Measurements from ENCODE around the gene FAM174C. TPM values are rescaled to one million over a fixed set of nuclear protein-coding genes. Genes with fewer than 3 reads are reported as not detected.

The FAM174C gene
- total RNA-seq, 1 experiment from 2014 or later: 77.1 TPM

GRCh38 chr19:1311543-1312091, 36.3 kb downstream of the FAM174C start:
- no peak overlapping the region for H2AFZ ChIP-seq (ENCODE audit: low read depth, low read length, poor library complexity, severe bottlenecking)
- DNase-seq (ENCODE audit: low read depth, low spot score): no peak
- ChIA-PET RAD21 (ENCODE audit: low non-redundant PET in 1 of 2, low total read pairs in 2 of 2, uncharacterized antibody in 2 of 2, unreplicated experiment in 2 of 2) (no interaction called here), POLR2A (interaction anchor here (2.2 kb wide), 1 partner anchor 42 kb away, joined by 11 read pairs; the partner anchor contains the start of gene CIRBP), CTCF (no interaction called here)
- no peaks in the 10 kb centered on the region for H3K9me3 ChIP-seq (ENCODE audit: control insufficient read depth in 1 of 2, insufficient read depth in 1 of 2, low read depth in 1 of 2, low read length in 2 of 2)
- H3K9me2 ChIP-seq (ENCODE audit: insufficient read depth): no peaks in the 10 kb centered on the region
- intact Hi-C loops (cut with micrococcal nuclease): no loop called here
- no peak for TF ChIP-seq YY1 (IDR thresholded peaks at IDR 0.05; ENCODE audit: extremely low read depth, insufficient replicate concordance, low read depth, low read length)
- TF ChIP-seq RAD21 (IDR thresholded peaks at IDR 0.05; ENCODE audit: low read depth): no peak
- no peak for TF ChIP-seq CEBPB (IDR thresholded peaks at IDR 0.05; ENCODE audit: low read depth)
- no peak for TF ChIP-seq SP1 (IDR thresholded peaks at IDR 0.05; ENCODE audit: low read depth)
- TF ChIP-seq SRF (IDR thresholded peaks at IDR 0.05; ENCODE audit: low read depth): no peak
- no peak for TF ChIP-seq ELF1 (IDR thresholded peaks at IDR 0.05; ENCODE audit: borderline replicate concordance, low read depth)
- TF ChIP-seq MAX (IDR thresholded peaks at IDR 0.05): no peak
- no peak for TF ChIP-seq CBX3 (IDR thresholded peaks at IDR 0.05; ENCODE audit: low read depth)
- no peak for TF ChIP-seq POLR2A (IDR thresholded peaks at IDR 0.05; ENCODE audit: borderline replicate concordance, extremely low read depth, insufficient read depth, insufficient read length)
- TF ChIP-seq EGR1 (IDR thresholded peaks at IDR 0.05; ENCODE audit: low read depth): no peak
- TF ChIP-seq ATF3 (IDR thresholded peaks at IDR 0.05): no peak
- TF ChIP-seq, protein P1, sequence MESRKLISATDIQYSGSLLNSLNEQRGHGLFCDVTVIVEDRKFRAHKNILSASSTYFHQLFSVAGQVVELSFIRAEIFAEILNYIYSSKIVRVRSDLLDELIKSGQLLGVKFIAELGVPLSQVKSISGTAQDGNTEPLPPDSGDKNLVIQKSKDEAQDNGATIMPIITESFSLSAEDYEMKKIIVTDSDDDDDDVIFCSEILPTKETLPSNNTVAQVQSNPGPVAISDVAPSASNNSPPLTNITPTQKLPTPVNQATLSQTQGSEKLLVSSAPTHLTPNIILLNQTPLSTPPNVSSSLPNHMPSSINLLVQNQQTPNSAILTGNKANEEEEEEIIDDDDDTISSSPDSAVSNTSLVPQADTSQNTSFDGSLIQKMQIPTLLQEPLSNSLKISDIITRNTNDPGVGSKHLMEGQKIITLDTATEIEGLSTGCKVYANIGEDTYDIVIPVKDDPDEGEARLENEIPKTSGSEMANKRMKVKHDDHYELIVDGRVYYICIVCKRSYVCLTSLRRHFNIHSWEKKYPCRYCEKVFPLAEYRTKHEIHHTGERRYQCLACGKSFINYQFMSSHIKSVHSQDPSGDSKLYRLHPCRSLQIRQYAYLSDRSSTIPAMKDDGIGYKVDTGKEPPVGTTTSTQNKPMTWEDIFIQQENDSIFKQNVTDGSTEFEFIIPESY (IDR thresholded peaks at IDR 0.05; ENCODE audit: extremely low read depth, insufficient replicate concordance, low read length): no peak
- no peak for TF ChIP-seq SIN3A (IDR thresholded peaks at IDR 0.05; ENCODE audit: low read depth)
- TF ChIP-seq POLR2AphosphoS5 (IDR thresholded peaks at IDR 0.05; ENCODE audit: low read depth, low read length): no peak
- no peak for TF ChIP-seq TCF7L2 (IDR thresholded peaks at IDR 0.05; ENCODE audit: borderline replicate concordance, extremely low read depth, insufficient read depth, insufficient read length)
- no peak for TF ChIP-seq ZNF274 (IDR thresholded peaks at IDR 0.05; ENCODE audit: low read depth, low read length)
- no peak for TF ChIP-seq CTCF (IDR thresholded peaks at IDR 0.05 in 2 of 3, conservative IDR thresholded peaks at IDR 0.05 in 1 of 3; ENCODE audit: borderline replicate concordance in 1 of 3, insufficient read depth in 1 of 3, low read depth in 2 of 3, low read length in 2 of 3)
- no peak for TF ChIP-seq REST (IDR thresholded peaks at IDR 0.05; ENCODE audit: low read depth)
- no peak for TF ChIP-seq ZFX (IDR thresholded peaks at IDR 0.05)
- no peak for TF ChIP-seq JUND (IDR thresholded peaks at IDR 0.05)
- H3K4me2 ChIP-seq (ENCODE audit: low read length): no peak overlapping the region
- no peak overlapping the region for H3K27ac ChIP-seq (ENCODE audit: low read depth, low read length)
- no peaks in the 10 kb centered on the region for H3K27me3 ChIP-seq (ENCODE audit: insufficient read depth, low read length)
- BruUV-seq (replicated peaks): no TSS peak
- H3K79me2 ChIP-seq (ENCODE audit: insufficient read depth, low read length): no peaks in the 10 kb centered on the region
- H3K4me1 ChIP-seq (ENCODE audit: control insufficient read depth in 1 of 2, insufficient read depth in 2 of 2, low read length in 2 of 2): peaks cover 12 to 32% of the 10 kb centered on the region in 2 experiments
- H3K36me3 ChIP-seq (ENCODE audit: control insufficient read depth in 1 of 2, insufficient read depth in 2 of 2, low read length in 2 of 2): no peaks in the 10 kb centered on the region
- no peak overlapping the region for H3K9ac ChIP-seq (ENCODE audit: low read length)
- no peak for ATAC-seq
- H4K20me1 ChIP-seq (ENCODE audit: insufficient read depth): no peaks in the 10 kb centered on the region
- H3K4me3 ChIP-seq (replicated peaks in 1 of 2; ENCODE audit: low read depth in 1 of 2, low read length in 2 of 2): no peak overlapping the region
